ENCODE measurements around the gene CLTRN. TPM values are rescaled to one million over a fixed set of nuclear protein-coding genes. Genes with fewer than 3 reads are reported as not detected.

Gene CLTRN
- total RNA-seq, 1 experiment from 2014 or later = 1.8 TPM

- Mint-ChIP-seq H3K27ac (no peak overlapping the region), H3K4me1 (peaks cover 8 to 12% of the 10 kb centered on the region in 2 experiments), H3K9me3 (no peaks in the 10 kb centered on the region), H3K36me3 (ENCODE audit: insufficient read depth in 1 of 3, low read depth in 3 of 3) (no peaks in the 10 kb centered on the region), H3K4me3 (no peak overlapping the region), H3K27me3 (ENCODE audit: low read depth) (no peaks in the 10 kb centered on the region)
- WGBS (ENCODE audit: extremely low coverage, insufficient read length, low lambda C conversion rate) = no CpG with 5 or more reads among the region's 7 CpGs
- no peak overlapping the region for H4K91ac ChIP-seq (ENCODE audit: insufficient read length, low read depth, low read length)
- H3K27me3 ChIP-seq (ENCODE audit: insufficient read depth, low read length) = no peaks in the 10 kb centered on the region
- H3K14ac ChIP-seq (ENCODE audit: insufficient read depth, low read length) = no peak overlapping the region
- H3K4ac ChIP-seq (ENCODE audit: low read depth, low read length) = no peak overlapping the region
- H2BK120ac ChIP-seq (ENCODE audit: low read depth, low read length, poor library complexity, severe bottlenecking) = no peak overlapping the region
- H3K56ac ChIP-seq (ENCODE audit: insufficient read length, low read depth, low read length) = no peak overlapping the region
- no peak overlapping the region for H2AK5ac ChIP-seq (ENCODE audit: insufficient read length, low read length)
- H3K79me1 ChIP-seq (ENCODE audit: insufficient read depth, low read depth, low read length, poor library complexity, severe bottlenecking) = no peaks in the 10 kb centered on the region
- no peak overlapping the region for H2BK12ac ChIP-seq (ENCODE audit: insufficient read length, low read depth, low read length)
- no peaks in the 10 kb centered on the region for H3K79me2 ChIP-seq (ENCODE audit: insufficient read depth, low read length)
- H3K4me1 ChIP-seq (ENCODE audit: insufficient read depth, low read length) = no peaks in the 10 kb centered on the region
- no peak overlapping the region for H3K9ac ChIP-seq (ENCODE audit: extremely low read depth, insufficient read length, low read length)
- no peak overlapping the region for H3K18ac ChIP-seq (ENCODE audit: insufficient read length, low read depth, low read length)
- no peak overlapping the region for H3K4me2 ChIP-seq (ENCODE audit: insufficient read depth, insufficient read length, low read length)
- H4K5ac ChIP-seq (ENCODE audit: insufficient read length, low read depth, low read length) = no peak overlapping the region
- H3K27ac ChIP-seq (ENCODE audit: insufficient read length, low read depth, low read length) = no peak overlapping the region
- no peak overlapping the region for H2AFZ ChIP-seq (ENCODE audit: low read length)
- no peak overlapping the region for H2BK5ac ChIP-seq (ENCODE audit: insufficient read length, low read length)
- H4K20me1 ChIP-seq (ENCODE audit: control insufficient read depth, insufficient read depth, insufficient read length) = no peaks in the 10 kb centered on the region
- H2BK15ac ChIP-seq (ENCODE audit: low read depth, low read length) = no peak overlapping the region
- TF ChIP-seq, protein P1, sequence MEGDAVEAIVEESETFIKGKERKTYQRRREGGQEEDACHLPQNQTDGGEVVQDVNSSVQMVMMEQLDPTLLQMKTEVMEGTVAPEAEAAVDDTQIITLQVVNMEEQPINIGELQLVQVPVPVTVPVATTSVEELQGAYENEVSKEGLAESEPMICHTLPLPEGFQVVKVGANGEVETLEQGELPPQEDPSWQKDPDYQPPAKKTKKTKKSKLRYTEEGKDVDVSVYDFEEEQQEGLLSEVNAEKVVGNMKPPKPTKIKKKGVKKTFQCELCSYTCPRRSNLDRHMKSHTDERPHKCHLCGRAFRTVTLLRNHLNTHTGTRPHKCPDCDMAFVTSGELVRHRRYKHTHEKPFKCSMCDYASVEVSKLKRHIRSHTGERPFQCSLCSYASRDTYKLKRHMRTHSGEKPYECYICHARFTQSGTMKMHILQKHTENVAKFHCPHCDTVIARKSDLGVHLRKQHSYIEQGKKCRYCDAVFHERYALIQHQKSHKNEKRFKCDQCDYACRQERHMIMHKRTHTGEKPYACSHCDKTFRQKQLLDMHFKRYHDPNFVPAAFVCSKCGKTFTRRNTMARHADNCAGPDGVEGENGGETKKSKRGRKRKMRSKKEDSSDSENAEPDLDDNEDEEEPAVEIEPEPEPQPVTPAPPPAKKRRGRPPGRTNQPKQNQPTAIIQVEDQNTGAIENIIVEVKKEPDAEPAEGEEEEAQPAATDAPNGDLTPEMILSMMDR (conservative IDR thresholded peaks at IDR 0.05) = no peak
- H4K8ac ChIP-seq (replicated peaks; ENCODE audit: insufficient read length, low read depth, low read length) = no peak overlapping the region
- H2BK20ac ChIP-seq (ENCODE audit: low read depth, low read length, poor library complexity, severe bottlenecking) = no peak overlapping the region
- H3K23me2 ChIP-seq (ENCODE audit: insufficient read length, low read depth, low read length, poor library complexity, severe bottlenecking) = no peaks in the 10 kb centered on the region
- no peak overlapping the region for H3K23ac ChIP-seq (ENCODE audit: insufficient read length, low read depth, low read length)
- DNase-seq = no peak
- H3T11ph ChIP-seq (ENCODE audit: low read length) = no peak overlapping the region
- H3K9me3 ChIP-seq (ENCODE audit: control insufficient read depth, low read depth, low read length) = no peaks in the 10 kb centered on the region
Observed at GRCh38 chrX:15643786-15644559, 20.6 kb downstream of the CLTRN start.

Data from H9 (cell line).